Measurements from ENCODE around the gene SLC38A6.

- TF ChIP-seq, protein P1, sequence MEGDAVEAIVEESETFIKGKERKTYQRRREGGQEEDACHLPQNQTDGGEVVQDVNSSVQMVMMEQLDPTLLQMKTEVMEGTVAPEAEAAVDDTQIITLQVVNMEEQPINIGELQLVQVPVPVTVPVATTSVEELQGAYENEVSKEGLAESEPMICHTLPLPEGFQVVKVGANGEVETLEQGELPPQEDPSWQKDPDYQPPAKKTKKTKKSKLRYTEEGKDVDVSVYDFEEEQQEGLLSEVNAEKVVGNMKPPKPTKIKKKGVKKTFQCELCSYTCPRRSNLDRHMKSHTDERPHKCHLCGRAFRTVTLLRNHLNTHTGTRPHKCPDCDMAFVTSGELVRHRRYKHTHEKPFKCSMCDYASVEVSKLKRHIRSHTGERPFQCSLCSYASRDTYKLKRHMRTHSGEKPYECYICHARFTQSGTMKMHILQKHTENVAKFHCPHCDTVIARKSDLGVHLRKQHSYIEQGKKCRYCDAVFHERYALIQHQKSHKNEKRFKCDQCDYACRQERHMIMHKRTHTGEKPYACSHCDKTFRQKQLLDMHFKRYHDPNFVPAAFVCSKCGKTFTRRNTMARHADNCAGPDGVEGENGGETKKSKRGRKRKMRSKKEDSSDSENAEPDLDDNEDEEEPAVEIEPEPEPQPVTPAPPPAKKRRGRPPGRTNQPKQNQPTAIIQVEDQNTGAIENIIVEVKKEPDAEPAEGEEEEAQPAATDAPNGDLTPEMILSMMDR (IDR thresholded peaks at IDR 0.05; ENCODE audit: poor library complexity), result no peak
- TF ChIP-seq EZH2 (IDR thresholded peaks at IDR 0.05; ENCODE audit: borderline replicate concordance) (no peak), EZH2phosphoT487 (IDR thresholded peaks at IDR 0.05; ENCODE audit: low read depth, severe bottlenecking, unreplicated experiment) (no peak)
Observed at GRCh38 chr14:60935319-60935718, 45.7 kb upstream of the SLC38A6 start.
